ENCODE data around the gene NANOS2. TPM values are rescaled to one million over a fixed set of nuclear protein-coding genes. Genes with fewer than 3 reads are reported as not detected.
A peak's percentile ranks its signal among the peaks of the same experiment; 100 is the strongest.

NANOS2 gene
- total RNA-seq, 1 donor from 2014 or later: not detected

DNA sequence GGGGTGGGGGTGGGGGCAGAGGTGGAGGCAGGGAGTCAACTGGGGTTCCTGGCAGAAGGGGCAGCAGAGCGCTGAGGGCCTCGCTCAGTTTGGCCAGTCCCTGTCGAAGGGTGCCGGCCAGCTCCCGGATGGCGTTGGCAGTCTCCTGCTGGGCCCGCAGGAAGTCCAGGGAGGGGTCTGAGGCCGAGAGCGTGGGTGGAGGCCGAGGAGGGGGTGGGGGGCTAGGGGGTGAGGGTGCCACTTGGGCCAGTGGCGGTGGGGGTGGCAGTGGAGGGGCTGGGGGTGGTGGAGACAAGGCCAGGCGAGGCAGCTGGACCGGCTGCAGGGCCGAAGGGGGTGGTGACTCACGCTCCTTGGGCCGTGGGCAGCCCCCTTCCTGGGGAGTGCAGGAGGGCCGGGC, 23.7 kb downstream of the NANOS2 start:
- no peak for ATAC-seq

GRCh38 chr19:45889210-45889885, 25.2 kb downstream of the NANOS2 start:
- no peak for ATAC-seq

DNA sequence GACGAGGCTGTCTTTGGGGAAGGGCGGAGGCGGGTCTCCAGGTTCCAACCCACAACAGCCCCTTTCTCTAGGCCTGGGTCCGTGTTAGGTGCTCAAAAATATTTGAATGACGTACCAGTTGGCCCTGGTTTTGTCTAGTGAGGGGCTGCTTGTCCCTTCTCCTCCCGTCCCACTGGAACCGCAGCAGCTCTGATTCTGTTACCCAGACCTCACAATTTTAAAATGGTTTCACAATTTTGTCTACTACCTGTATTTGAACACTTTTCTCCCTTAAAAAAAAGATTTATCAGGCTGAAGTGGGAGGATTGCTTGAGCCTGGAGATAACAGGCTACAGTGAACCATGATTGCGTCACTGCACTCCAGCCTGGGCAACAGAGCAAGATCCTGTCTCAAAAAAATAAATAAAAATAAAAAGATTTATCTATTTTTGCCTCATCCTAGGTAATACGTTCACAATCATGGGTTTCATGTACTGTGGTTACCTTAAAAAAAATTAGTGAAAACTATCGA, 27.3 kb downstream of the NANOS2 start:
- no peak for ATAC-seq

DNA sequence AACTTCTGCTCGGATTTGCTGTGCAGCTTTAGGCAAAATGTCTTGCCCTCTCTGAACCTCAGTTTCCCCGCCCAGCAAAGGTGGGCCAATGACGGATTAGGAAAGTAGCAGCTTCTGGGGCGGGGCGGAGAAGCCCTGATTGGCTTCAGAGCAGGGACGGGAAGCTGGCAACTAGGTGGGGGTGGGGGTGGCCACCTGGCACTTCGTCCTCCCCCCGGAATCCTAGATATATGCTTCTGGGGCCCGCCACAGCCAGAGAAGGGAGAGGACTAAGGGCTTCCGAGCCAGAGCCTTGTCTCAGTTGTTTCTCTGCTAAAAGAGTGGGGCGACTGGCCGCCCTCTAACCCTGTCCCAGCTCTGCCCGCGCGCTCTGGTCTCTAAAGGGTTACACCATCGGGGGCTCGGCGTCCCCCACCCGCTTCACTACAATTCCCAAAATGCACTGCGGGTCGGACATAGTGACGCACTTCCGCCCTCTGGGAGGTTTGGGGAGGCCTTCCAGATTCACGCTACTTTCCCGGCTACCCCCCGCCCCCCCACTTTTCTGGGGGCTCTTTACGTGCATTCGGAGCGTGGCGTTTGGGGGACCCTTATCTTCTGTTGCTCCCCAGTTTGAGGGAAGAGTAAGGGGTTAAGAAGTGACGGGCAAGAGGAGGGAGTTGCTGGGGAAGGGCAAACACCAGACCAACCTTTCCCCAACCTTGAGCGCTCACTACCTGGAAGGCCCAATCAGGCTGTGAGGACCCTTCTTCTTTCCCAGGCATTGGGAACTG, 28.0 kb downstream of the NANOS2 start:
- ATAC-seq: peak; percentile 74

GRCh38 chr19:45885556-45886426, 28.8 kb downstream of the NANOS2 start, which contains the start of gene IRF2BP1:
TSS of gene IRF2BP1 (minus strand) at chr19:45886141. CDS start at chr19:45885774, 367 bp downstream.
- peak; percentile 67 for ATAC-seq

DNA sequence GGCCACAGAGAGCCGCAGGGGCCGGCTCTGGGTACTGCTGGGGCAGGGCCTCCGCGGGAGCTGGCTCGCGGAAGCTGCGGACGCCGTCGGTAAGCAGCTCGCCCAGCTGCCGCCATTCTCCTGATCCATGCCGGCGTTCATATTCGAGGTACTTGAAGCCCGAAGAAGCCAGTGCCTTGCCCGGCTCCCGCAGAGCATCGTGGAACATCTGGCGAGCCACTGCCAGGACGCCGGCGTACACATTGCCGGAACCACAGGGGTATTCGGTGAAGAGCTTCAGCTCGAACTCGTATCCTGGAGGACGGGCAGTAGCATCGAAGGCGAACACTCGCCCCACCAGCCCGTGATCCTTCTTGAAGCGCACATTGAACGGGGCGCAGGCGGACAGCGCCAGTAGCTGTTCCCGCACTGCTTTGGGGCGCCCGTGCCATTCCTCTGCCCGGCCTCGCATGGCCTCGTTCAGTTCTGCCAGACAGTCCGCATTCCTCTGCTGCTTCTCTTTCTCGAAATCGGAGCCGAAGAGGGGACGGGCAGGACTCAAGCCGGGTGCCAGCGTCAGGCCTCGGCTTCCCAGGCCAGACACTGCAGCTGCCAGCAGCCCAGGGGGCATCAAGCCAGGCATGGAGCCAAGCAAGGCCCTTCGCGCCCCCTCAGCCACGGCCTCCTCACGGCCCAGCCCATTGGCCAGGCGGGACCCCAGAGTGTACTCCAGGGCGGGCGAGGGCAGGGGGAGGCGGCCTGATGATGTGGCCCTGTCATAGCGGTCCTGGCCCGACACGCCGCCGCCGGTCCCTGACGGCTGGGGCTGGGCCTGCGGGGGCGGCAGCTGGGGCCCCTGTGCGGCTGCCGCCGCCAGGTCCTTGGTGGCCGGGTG, 29.7 kb downstream of the NANOS2 start:
- ATAC-seq: peak; percentile 5

GRCh38 chr19:45883881-45884681, 30.5 kb downstream of the NANOS2 start:
- ATAC-seq: no peak

DNA sequence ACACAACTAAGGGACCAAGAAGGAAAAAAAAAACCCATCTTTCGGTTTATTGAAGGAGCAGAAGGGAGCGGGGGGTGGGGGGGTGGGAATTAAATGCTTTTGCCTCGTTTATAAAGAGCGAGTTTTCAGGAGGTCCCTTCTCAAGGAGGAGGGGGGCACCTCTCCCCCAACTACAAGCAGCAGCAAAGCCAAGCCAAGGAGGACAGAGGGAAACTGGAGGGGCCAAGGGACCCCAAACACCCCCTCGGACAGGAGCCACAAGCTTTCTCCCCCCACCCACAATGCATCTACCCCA, 31.0 kb downstream of the NANOS2 start:
- ATAC-seq: no peak

- ATAC-seq: peak; percentile 43
Measured at GRCh38 chr19:45882652-45883585, 31.7 kb downstream of the NANOS2 start.

DNA sequence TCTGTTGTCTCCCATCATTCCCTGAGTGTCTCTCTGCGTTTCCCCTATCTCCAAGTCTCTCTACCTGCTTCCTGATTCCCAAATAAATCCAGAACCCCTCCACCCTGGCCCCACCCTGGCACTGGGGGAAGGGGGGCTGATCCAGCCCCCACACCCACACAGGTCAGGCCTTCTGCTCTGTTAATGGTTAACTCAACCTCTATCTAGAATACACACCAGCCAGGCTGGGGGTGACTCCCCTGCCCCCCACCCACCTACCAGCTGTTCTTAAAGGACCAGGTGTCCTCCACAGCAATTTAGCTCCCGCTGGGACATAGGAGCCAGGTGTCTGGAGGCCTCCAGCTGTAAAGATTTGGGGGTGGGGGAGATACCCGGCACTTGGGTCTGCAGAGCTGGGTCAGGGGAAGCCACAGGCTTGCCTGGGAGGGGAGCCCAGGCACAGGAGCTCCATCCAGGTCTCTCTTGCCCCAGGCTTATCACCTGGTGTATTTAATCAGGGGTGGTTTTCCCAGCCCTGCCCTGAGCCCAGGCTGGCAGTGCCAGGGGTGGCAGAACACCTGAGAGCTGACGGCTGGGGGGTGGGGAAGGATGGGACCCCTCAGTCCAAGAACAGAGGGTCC, 32.6 kb downstream of the NANOS2 start:
- no peak for ATAC-seq

DNA sequence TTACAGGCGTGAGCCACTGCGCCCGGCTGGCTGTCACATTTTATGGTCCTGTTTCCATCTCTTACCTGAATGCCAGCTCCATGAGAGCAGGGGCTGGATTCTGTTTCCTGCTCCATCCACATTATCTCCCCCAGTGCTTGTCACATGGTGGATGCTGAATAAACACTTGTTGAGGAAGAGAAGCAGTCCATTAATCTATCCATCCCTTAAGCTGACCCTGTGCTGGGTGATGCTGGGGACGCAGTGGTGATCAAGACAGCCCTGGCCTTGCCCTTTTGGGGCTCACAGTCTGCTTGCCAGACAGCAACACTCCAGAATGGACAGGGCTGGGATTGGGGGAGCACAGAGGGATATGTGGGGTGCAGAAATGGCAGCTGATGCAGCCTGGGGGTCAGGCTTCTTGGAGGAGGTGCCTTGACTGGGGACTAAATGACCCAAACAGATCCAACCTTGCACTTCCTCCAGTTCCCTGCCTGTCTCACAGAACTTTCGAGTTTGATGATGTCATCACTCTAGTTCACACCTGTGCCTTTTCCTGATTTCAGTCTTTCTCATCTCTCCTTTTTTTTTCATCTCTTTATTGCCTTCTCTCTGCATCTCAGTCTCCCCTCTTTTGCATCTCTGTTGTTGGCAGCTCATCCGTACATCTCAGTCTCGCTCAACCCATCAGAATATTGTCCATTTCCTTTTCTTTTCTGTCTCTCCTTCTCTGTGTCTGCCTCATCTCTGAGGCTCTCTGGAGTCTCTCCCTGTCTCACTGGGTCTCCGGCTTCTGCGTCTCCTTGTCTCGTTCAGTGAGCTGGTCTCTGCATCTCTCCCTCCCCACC, 33.3 kb downstream of the NANOS2 start:
- no peak for ATAC-seq

DNA sequence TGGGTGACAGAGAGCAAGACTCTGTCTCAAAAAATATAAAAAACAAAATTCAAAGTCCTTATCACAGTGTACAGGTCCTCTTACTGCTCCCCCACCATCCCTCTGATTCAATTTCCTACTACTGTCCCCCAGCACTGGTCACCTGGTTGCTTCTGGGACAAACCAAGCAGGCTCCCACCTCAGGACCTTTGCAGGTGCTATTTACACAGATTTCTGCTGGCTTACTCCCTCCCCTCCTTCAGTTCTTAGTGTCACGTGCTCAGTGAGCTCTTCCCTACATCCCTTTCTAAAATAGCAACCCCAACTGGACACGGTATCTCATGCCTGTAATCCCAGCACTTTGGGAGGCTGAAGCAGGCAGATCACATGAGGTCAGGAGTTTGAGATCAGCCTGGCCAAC, 34.6 kb downstream of the NANOS2 start:
- ATAC-seq: no peak

DNA sequence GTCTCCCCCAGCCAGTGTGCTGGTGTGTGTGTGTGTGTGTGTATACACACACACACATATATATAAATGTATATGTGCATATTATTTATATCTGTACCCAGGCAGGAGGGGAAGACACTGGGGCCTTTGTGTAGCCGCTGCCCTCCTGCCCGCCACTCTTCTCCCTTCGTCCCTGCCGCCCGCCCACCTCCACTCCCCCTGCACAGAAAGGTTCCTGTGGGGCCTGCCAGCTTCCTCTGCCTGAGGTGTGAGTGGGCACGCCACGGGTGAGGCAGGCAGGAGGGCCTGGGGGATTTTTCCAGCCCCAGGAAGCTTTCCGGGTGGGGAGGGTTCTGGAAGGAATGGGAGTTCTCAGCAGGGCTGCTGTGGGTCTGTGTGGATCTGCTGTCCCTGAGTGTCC, 35.5 kb downstream of the NANOS2 start:
- ATAC-seq: no peak

- ATAC-seq: peak; percentile 84
Measured at GRCh38 chr19:45878043-45878794, 36.4 kb downstream of the NANOS2 start.

GRCh38 chr19:45876411-45877197, 38.0 kb downstream of the NANOS2 start:
- no peak for ATAC-seq

DNA sequence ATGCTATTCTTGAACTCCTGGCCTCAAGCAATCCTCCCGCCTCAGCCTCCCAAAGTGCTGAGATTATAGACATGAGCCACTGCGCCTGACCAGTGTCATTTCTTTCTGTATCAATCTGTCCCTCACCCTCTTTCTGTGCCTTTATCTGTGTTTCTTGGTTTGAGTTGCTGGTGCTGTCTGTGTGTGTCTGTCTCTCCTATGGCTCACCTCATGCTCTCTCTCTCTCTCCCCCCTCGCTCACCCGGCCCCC, 38.5 kb downstream of the NANOS2 start:
- ATAC-seq: no peak

- no peak for ATAC-seq
Measured at GRCh38 chr19:45874620-45874966, 40.0 kb downstream of the NANOS2 start.

All from esophagus mucosa (tissue), 1 donor.